Left lung (tissue), 10 donors: Measurements from ENCODE around the gene IL18RAP. TPM values are rescaled to one million over a fixed set of nuclear protein-coding genes. Genes with fewer than 3 reads are reported as not detected.

Source experiments
- ATAC-seq: fragments of 200-7000 bp; cut with Tn5 transposase; one replicate; pipeline ENCODE4 v1.9.1; 2020; ENCODE audit warnings: moderate library complexity
- DNase-seq, 4 donors: peaks; one replicate each; pipeline ENCODE4 v3.0.0-alpha.2; 2013 to 2020
- H3K27ac ChIP-seq, 2 donors: fragments of 200-600 bp; sonication (generic) in 1 of 2; one replicate each; pipeline versions ENCODE4 v1.5.0 to v1.8.0; 2020 to 2021
- H3K27me3 ChIP-seq, 2 donors: fragments of 200-600 bp; sonication (generic) in 1 of 2; one replicate each; pipeline versions ENCODE4 v1.5.0 to v1.8.0; 2020 to 2021
- H3K36me3 ChIP-seq, 2 donors: fragments of 200-600 bp; sonication (generic) in 1 of 2; one replicate each; pipeline versions ENCODE4 v1.5.0 to v1.8.0; 2020 to 2021
- H3K4me1 ChIP-seq, 2 donors: fragments of 200-600 bp; one replicate each; pipeline ENCODE4 v1.8.0; 2021
- H3K4me3 ChIP-seq, 2 donors: fragments of 200-600 bp; sonication (generic) in 1 of 2; one replicate each; pipeline versions ENCODE4 v1.5.0 to v1.8.0; 2020 to 2021; ENCODE audit warnings: mild to moderate bottlenecking in 1 of 2
- H3K9me3 ChIP-seq, 2 donors: fragments of 200-600 bp; sonication (generic) in 1 of 2; one replicate each; pipeline versions ENCODE4 v1.5.0 to v1.8.0; 2020 to 2021
- intact Hi-C, 2 donors: fragments of 100-400 bp; cut with DNase I; formaldehyde crosslinking; loops; one replicate each; pipeline versions ENCODE4 v1.11.2 to v1.14.2; 2022
- polyA plus RNA-seq, 6 donors: library from polyadenylated mRNA; unstranded; fragments of 120-200 nt; gene quantifications; one replicate each; pipeline ENCODE4 v1.2.1, GENCODE V29; 2013; ENCODE audit not compliant: insufficient read length in 6 of 6
- total RNA-seq, 2 donors: library from RNA; stranded (reverse); fragmentation: NEBNext Ultra II Directional; extraction: Animal tissue kit (Norgen Biotek cat#: 25700); gene quantifications; one replicate each; pipeline ENCODE4 v1.2.1, GENCODE V29; 2021
- TF ChIP-seq, protein P1 (sequence below), 2 donors: fragments of 200-600 bp; sonication (generic) in 1 of 2; IDR thresholded peaks; one replicate each; pipeline versions ENCODE4 v1.5.0 to v1.8.0; 2021; ENCODE audit warnings: antibody characterized with exemption in 2 of 2
- donor health status: DM: no; HTN: yes; CAD: no.
- donor health status: DM: no; HTN: no; CAD: no.

The IL18RAP gene
- total and polyA plus RNA-seq, 8 donors: 0.43 to 15.2 (median 0.92) TPM

DNA sequence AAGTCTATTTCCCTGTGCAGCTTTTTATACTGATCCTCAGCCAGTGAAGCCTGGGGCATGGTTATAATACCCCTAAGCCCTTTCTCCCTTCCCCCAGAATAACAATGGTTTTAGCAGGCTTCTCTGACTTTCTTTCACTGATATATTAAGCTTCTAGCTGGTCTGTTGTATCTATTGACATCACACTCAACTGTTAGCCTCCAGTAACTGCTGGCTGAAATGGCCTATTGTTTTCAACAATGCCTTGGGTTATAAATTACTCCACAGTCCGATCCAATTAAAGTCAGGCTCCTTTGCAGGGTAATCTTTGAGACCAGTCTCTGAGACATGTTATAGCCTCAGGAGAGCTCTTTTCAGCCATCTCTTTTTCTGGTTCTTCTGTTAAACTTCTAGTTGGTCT lies 47.2 kb downstream of the IL18RAP start:
- Histone ChIP-seq H3K4me3 (no peak overlapping the region), H3K27ac (no peak overlapping the region), H3K9me3 (peaks cover 0 to 13% of the 10 kb centered on the region in 2 donors), H3K36me3 (no peaks in the 10 kb centered on the region), H3K4me1 (no peaks in the 10 kb centered on the region), H3K27me3 (no peaks in the 10 kb centered on the region)
- ATAC-seq (no peak), DNase-seq (no peak)
- intact Hi-C loops: loop anchor here in 1 of 2 donors (10.0 kb wide), 1 partner anchor 145 kb away; the partner anchor contains the start of gene SLC9A2
- TF ChIP-seq, protein P1, sequence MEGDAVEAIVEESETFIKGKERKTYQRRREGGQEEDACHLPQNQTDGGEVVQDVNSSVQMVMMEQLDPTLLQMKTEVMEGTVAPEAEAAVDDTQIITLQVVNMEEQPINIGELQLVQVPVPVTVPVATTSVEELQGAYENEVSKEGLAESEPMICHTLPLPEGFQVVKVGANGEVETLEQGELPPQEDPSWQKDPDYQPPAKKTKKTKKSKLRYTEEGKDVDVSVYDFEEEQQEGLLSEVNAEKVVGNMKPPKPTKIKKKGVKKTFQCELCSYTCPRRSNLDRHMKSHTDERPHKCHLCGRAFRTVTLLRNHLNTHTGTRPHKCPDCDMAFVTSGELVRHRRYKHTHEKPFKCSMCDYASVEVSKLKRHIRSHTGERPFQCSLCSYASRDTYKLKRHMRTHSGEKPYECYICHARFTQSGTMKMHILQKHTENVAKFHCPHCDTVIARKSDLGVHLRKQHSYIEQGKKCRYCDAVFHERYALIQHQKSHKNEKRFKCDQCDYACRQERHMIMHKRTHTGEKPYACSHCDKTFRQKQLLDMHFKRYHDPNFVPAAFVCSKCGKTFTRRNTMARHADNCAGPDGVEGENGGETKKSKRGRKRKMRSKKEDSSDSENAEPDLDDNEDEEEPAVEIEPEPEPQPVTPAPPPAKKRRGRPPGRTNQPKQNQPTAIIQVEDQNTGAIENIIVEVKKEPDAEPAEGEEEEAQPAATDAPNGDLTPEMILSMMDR (IDR thresholded peaks at IDR 0.05): no peak

DNA sequence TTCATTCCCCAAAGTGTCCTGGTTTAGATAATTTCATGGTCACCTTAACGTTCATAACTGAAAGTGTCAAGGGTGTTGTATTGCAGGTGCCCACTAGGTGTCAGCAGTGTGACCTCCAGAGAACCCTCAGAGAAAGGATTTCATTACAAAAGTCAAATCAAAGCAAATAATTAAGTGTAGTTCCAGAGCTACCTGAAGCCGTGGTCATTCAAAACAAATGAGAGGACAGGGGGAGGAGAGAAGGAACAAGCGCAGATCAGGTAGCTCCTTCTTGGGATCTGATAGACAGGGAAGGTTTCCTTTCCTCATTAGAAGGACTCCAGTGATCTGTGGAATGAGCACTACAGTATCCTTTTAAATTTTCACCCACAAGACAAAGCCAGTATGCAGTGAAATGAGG lies 50.1 kb downstream of the IL18RAP start, which contains the start of gene SLC9A4:
Gene SLC9A4 (plus strand): TSS at position 207 of the 400 bp plus-strand sequence. CDS start 534 bp downstream, outside the sequence.
- peaks cover 0 to 13% of the 10 kb centered on the region in 2 donors for H3K9me3 ChIP-seq
- no peaks in the 10 kb centered on the region for H3K36me3 ChIP-seq
- H3K4me3 ChIP-seq: no peak within 1 kb of the TSS
- no peaks in the 10 kb centered on the region for H3K27me3 ChIP-seq
- ATAC-seq (peak; percentile 94), DNase-seq (peak in 2 of 4 donors; percentile 13 to 44)
- intact Hi-C loops: loop anchor here in 1 of 2 donors (10.0 kb wide), 1 partner anchor 142 kb away; the partner anchor contains the start of gene SLC9A2
- no peak within 1 kb of the TSS for H3K27ac ChIP-seq
- TF ChIP-seq, protein P1 (IDR thresholded peaks at IDR 0.05): peak; percentile 78 to 87
- H3K4me1 ChIP-seq: no peaks in the 10 kb centered on the region

DNA sequence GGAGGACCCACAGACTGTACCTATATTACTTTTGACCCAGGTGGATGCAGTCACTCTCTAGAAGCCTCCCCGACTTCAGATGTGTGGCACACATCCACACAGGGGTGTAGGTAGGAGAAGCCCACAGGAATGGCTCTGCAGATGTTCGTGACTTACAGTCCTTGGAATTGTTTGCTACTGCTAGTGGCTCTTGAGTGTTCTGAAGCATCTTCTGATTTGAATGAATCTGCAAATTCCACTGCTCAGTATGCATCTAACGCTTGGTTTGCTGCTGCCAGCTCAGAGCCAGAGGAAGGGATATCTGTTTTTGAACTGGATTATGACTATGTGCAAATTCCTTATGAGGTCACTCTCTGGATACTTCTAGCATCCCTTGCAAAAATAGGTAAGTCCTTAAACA lies 50.7 kb downstream of the IL18RAP start:
- ATAC-seq: no peak
- DNase-seq: no peak
- Histone ChIP-seq H3K4me3 (no peak overlapping the region), H3K27ac (no peak overlapping the region), H3K9me3 (peaks cover 0 to 13% of the 10 kb centered on the region in 2 donors), H3K4me1 (no peaks in the 10 kb centered on the region), H3K36me3 (no peaks in the 10 kb centered on the region), H3K27me3 (no peaks in the 10 kb centered on the region)
- intact Hi-C loops: loop anchor here in 1 of 2 donors (10.0 kb wide), 1 partner anchor 141 kb away; the partner anchor contains the start of gene SLC9A2
- TF ChIP-seq, protein P1 (IDR thresholded peaks at IDR 0.05): no peak

DNA sequence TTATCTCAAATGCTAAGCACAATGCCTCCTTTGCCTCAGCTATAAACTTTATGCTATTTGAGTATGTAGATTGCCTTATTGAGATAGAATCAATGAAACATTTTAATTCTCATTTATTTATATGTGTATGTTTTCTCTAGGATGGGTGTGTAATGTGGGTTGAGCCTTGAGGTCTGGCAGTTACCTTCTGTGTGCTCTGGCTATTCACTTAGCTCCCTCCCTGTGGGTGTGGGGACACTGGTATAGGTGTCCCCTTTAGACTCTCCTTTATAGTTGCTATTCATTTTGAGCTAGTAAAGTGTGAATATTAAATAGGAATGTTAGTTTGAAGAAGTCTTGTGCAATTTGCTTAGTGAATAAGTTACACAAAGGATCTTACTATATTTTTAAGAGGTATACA lies 51.8 kb downstream of the IL18RAP start:
- Histone ChIP-seq H3K27me3 (no peaks in the 10 kb centered on the region), H3K9me3 (peaks cover 0 to 3% of the 10 kb centered on the region in 2 donors), H3K4me1 (peaks cover 0 to under 1% of the 10 kb centered on the region in 2 donors), H3K4me3 (no peak overlapping the region), H3K27ac (no peak overlapping the region), H3K36me3 (no peaks in the 10 kb centered on the region)
- TF ChIP-seq, protein P1 (IDR thresholded peaks at IDR 0.05): no peak
- DNase-seq (no peak), ATAC-seq (no peak)
- intact Hi-C loops: loop anchor here in 1 of 2 donors (10.0 kb wide), 1 partner anchor 140 kb away; the partner anchor contains the start of gene SLC9A2

DNA sequence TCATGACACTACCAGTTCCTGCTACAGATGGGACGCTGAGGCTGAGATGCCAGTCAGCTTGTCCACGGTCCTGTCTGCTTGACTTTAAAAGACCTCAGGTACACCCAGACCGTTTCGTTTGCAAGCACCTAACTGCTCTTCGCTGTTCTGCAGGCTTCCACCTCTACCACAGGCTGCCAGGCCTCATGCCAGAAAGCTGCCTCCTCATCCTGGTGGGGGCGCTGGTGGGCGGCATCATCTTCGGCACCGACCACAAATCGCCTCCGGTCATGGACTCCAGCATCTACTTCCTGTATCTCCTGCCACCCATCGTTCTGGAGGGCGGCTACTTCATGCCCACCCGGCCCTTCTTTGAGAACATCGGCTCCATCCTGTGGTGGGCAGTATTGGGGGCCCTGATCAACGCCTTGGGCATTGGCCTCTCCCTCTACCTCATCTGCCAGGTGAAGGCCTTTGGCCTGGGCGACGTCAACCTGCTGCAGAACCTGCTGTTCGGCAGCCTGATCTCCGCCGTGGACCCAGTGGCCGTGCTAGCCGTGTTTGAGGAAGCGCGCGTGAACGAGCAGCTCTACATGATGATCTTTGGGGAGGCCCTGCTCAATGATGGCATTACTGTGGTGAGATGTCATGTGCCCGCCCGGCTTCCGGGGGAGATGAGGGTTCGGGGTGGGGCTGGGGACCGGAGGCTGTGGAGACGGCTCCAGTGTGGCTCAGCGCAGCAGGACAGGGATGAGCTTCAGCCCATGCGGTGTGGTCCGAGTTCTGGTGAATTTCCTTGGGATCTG lies 55.9 kb downstream of the IL18RAP start:
- H3K4me1 ChIP-seq: peaks cover 0 to 3% of the 10 kb centered on the region in 2 donors
- intact Hi-C loops: loop anchor here in 1 of 2 donors (10.0 kb wide), 1 partner anchor 136 kb away; the partner anchor contains the start of gene SLC9A2
- no peak for ATAC-seq

More for the DNA sequence above, 55.9 kb downstream of the IL18RAP start:
- DNase-seq: no peak
- Histone ChIP-seq H3K9me3 (no peaks in the 10 kb centered on the region), H3K27me3 (no peaks in the 10 kb centered on the region), H3K27ac (no peak overlapping the region), H3K36me3 (no peaks in the 10 kb centered on the region), H3K4me3 (no peak overlapping the region)
- TF ChIP-seq, protein P1 (IDR thresholded peaks at IDR 0.05): no peak
